PFSK-1 (cell line): ENCODE results near the gene ARL6IP5.

ENCODE experiments used
- POLR2AphosphoS5 ChIP-seq: IDR thresholded peaks from 2 replicates; pipeline ENCODE4 v1.6.1; 2012; ENCODE audit warnings: low read depth, mild to moderate bottlenecking, control low read depth, low read length, moderate library complexity
- SIN3A ChIP-seq: IDR thresholded peaks from 2 replicates; pipeline ENCODE4 v1.6.1; 2012; ENCODE audit warnings: mild to moderate bottlenecking, low read length, moderate library complexity, borderline replicate concordance; ENCODE audit not compliant: insufficient read depth
- TF ChIP-seq, protein P1 (sequence below), 2 experiments: IDR thresholded peaks; 2 replicates each; pipeline versions ENCODE4 v1.6.1 to v1.8.0; 2011 to 2012; ENCODE audit warnings: low read depth in 2 of 2, low read length in 2 of 2, control low read depth in 1 of 2, inconsistent platforms in 1 of 2, mild to moderate bottlenecking in 1 of 2, moderate library complexity in 1 of 2; ENCODE audit not compliant: insufficient read depth in 1 of 2

DNA sequence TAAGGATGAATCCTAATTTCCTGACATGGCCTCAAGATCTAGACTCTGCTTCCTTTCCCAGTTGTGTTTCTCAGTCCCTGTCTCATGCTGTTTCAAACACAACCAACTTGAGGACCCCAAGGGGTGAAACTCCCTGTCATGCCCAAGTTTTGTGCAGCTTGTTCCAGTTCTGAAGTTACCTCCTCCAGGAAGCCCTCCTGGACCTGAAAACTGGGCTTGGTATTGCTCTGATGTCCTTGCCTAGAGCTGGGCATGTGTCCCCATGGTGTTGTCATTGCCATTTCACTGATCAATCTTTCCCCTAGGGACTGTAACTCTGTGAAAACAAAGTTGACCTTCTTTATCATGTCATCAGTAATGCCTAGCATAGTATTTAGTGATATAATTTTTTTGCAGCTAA, 43.8 kb downstream of the ARL6IP5 start:
- TF ChIP-seq SIN3A (no peak), POLR2AphosphoS5 (no peak)
- TF ChIP-seq, protein P1, sequence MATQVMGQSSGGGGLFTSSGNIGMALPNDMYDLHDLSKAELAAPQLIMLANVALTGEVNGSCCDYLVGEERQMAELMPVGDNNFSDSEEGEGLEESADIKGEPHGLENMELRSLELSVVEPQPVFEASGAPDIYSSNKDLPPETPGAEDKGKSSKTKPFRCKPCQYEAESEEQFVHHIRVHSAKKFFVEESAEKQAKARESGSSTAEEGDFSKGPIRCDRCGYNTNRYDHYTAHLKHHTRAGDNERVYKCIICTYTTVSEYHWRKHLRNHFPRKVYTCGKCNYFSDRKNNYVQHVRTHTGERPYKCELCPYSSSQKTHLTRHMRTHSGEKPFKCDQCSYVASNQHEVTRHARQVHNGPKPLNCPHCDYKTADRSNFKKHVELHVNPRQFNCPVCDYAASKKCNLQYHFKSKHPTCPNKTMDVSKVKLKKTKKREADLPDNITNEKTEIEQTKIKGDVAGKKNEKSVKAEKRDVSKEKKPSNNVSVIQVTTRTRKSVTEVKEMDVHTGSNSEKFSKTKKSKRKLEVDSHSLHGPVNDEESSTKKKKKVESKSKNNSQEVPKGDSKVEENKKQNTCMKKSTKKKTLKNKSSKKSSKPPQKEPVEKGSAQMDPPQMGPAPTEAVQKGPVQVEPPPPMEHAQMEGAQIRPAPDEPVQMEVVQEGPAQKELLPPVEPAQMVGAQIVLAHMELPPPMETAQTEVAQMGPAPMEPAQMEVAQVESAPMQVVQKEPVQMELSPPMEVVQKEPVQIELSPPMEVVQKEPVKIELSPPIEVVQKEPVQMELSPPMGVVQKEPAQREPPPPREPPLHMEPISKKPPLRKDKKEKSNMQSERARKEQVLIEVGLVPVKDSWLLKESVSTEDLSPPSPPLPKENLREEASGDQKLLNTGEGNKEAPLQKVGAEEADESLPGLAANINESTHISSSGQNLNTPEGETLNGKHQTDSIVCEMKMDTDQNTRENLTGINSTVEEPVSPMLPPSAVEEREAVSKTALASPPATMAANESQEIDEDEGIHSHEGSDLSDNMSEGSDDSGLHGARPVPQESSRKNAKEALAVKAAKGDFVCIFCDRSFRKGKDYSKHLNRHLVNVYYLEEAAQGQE (IDR thresholded peaks at IDR 0.05; ENCODE audit: insufficient read depth in 1 of 2, low read depth in 2 of 2, low read length in 2 of 2) = no peak
